Measurements from ENCODE around the gene CLMN.

The CLMN gene

GRCh38 chr14:95329941-95330340 lies 10.2 kb upstream of the CLMN start:
- Histone ChIP-seq H3K27ac (no peak overlapping the region), H3K36me3 (ENCODE audit: insufficient read depth, low read length) (no peaks in the 10 kb centered on the region), H3K4me3 (no peak overlapping the region), H3K9me3 (ENCODE audit: low read depth, low read length) (no peaks in the 10 kb centered on the region), H3K9ac (ENCODE audit: insufficient read length) (no peak overlapping the region)
- TF ChIP-seq FOXP2 (optimal IDR thresholded peaks at IDR 0.05; ENCODE audit: control extremely low read depth, extremely low read length, insufficient read depth) (no peak), EZH2 (IDR thresholded peaks at IDR 0.05) (no peak), POLR2AphosphoS5 (IDR thresholded peaks at IDR 0.05; ENCODE audit: borderline replicate concordance, low read depth, low read length) (no peak)
- DNase-seq (ENCODE audit: low read depth, low spot score) = no peak

- no peak overlapping the region for H3K4me3 ChIP-seq
- H3K9ac ChIP-seq (ENCODE audit: insufficient read length) = no peak overlapping the region
- no peaks in the 10 kb centered on the region for H3K36me3 ChIP-seq (ENCODE audit: insufficient read depth, low read length)
- TF ChIP-seq POLR2AphosphoS5 (IDR thresholded peaks at IDR 0.05; ENCODE audit: borderline replicate concordance, low read depth, low read length) (no peak), EZH2 (IDR thresholded peaks at IDR 0.05) (no peak), FOXP2 (optimal IDR thresholded peaks at IDR 0.05; ENCODE audit: control extremely low read depth, extremely low read length, insufficient read depth) (no peak)
- H3K27ac ChIP-seq = no peak overlapping the region
- no peaks in the 10 kb centered on the region for H3K9me3 ChIP-seq (ENCODE audit: low read depth, low read length)
- DNase-seq (ENCODE audit: low read depth, low spot score) = no peak
These were observed 9.2 kb upstream of the CLMN start for GRCh38 chr14:95328729-95329503.

- no peak overlapping the region for H3K9ac ChIP-seq (ENCODE audit: insufficient read length)
- no peak overlapping the region for H3K4me3 ChIP-seq
- no peak for DNase-seq (ENCODE audit: low read depth, low spot score)
These were observed 8.1 kb upstream of the CLMN start for GRCh38 chr14:95327558-95328374.

GRCh38 chr14:95326987-95327386 lies 7.3 kb upstream of the CLMN start:
- Histone ChIP-seq H3K27ac (no peak overlapping the region), H3K4me3 (no peak overlapping the region), H3K9me3 (ENCODE audit: low read depth, low read length) (no peaks in the 10 kb centered on the region), H3K9ac (ENCODE audit: insufficient read length) (no peak overlapping the region), H3K36me3 (ENCODE audit: insufficient read depth, low read length) (no peaks in the 10 kb centered on the region)
- TF ChIP-seq POLR2AphosphoS5 (IDR thresholded peaks at IDR 0.05; ENCODE audit: borderline replicate concordance, low read depth, low read length) = no peak
- DNase-seq (ENCODE audit: low read depth, low spot score) = no peak

More at GRCh38 chr14:95327558-95328374, 8.1 kb upstream of the CLMN start:
- H3K9me3 ChIP-seq (ENCODE audit: low read depth, low read length) = no peaks in the 10 kb centered on the region
- no peaks in the 10 kb centered on the region for H3K36me3 ChIP-seq (ENCODE audit: insufficient read depth, low read length)
- no peak for TF ChIP-seq POLR2AphosphoS5 (IDR thresholded peaks at IDR 0.05; ENCODE audit: borderline replicate concordance, low read depth, low read length)
- TF ChIP-seq FOXP2 (optimal IDR thresholded peaks at IDR 0.05; ENCODE audit: control extremely low read depth, extremely low read length, insufficient read depth) = no peak
- no peak for TF ChIP-seq EZH2 (IDR thresholded peaks at IDR 0.05)
- no peak overlapping the region for H3K27ac ChIP-seq

- TF ChIP-seq POLR2AphosphoS5 (IDR thresholded peaks at IDR 0.05; ENCODE audit: borderline replicate concordance, low read depth, low read length) (no peak), EZH2 (IDR thresholded peaks at IDR 0.05) (no peak), FOXP2 (optimal IDR thresholded peaks at IDR 0.05; ENCODE audit: control extremely low read depth, extremely low read length, insufficient read depth) (no peak)
- Histone ChIP-seq H3K36me3 (ENCODE audit: insufficient read depth, low read length) (no peaks in the 10 kb centered on the region), H3K9ac (ENCODE audit: insufficient read length) (no peak overlapping the region)
These were observed 4.2 kb upstream of the CLMN start for GRCh38 chr14:95323917-95324316.

GRCh38 chr14:95323361-95323760 lies 3.7 kb upstream of the CLMN start:
- no peak for TF ChIP-seq FOXP2 (optimal IDR thresholded peaks at IDR 0.05; ENCODE audit: control extremely low read depth, extremely low read length, insufficient read depth)
- no peak for TF ChIP-seq EZH2 (IDR thresholded peaks at IDR 0.05)
- no peak for TF ChIP-seq POLR2AphosphoS5 (IDR thresholded peaks at IDR 0.05; ENCODE audit: borderline replicate concordance, low read depth, low read length)
- H3K9me3 ChIP-seq (ENCODE audit: low read depth, low read length) = no peaks in the 10 kb centered on the region
- no peak overlapping the region for H3K9ac ChIP-seq (ENCODE audit: insufficient read length)
- no peak overlapping the region; the same call in 1 of the 2 replicates for H3K4me3 ChIP-seq
- no peak overlapping the region for H3K27ac ChIP-seq
- no peak for DNase-seq (ENCODE audit: low read depth, low spot score)
- no peaks in the 10 kb centered on the region for H3K36me3 ChIP-seq (ENCODE audit: insufficient read depth, low read length)

More at GRCh38 chr14:95323917-95324316, 4.2 kb upstream of the CLMN start:
- no peaks in the 10 kb centered on the region for H3K9me3 ChIP-seq (ENCODE audit: low read depth, low read length)
- no peak for DNase-seq (ENCODE audit: low read depth, low spot score)
- no peak overlapping the region for H3K4me3 ChIP-seq
- no peak overlapping the region for H3K27ac ChIP-seq

- Histone ChIP-seq H3K9me3 (ENCODE audit: low read depth, low read length) (no peaks in the 10 kb centered on the region), H3K4me3 (peak overlapping the region; percentile 20; the same call in 1 of the 2 replicates), H3K27ac (peak overlapping the region; percentile 52), H3K36me3 (ENCODE audit: insufficient read depth, low read length) (no peaks in the 10 kb centered on the region), H3K9ac (ENCODE audit: insufficient read length) (no peak overlapping the region)
- no peak for TF ChIP-seq POLR2AphosphoS5 (IDR thresholded peaks at IDR 0.05; ENCODE audit: borderline replicate concordance, low read depth, low read length)
- TF ChIP-seq EZH2 (IDR thresholded peaks at IDR 0.05) = no peak
- TF ChIP-seq FOXP2 (optimal IDR thresholded peaks at IDR 0.05; ENCODE audit: control extremely low read depth, extremely low read length, insufficient read depth) = no peak
- DNase-seq (ENCODE audit: low read depth, low spot score) = peak; percentile 56
These were observed 2.9 kb upstream of the CLMN start for GRCh38 chr14:95322651-95323050.

- Histone ChIP-seq H3K9ac (ENCODE audit: insufficient read length) (no peak overlapping the region), H3K9me3 (ENCODE audit: low read depth, low read length) (no peaks in the 10 kb centered on the region), H3K36me3 (ENCODE audit: insufficient read depth, low read length) (no peaks in the 10 kb centered on the region), H3K27ac (peak overlapping the region; percentile 52), H3K4me3 (0 out of 2 replicates have a peak overlapping the region, but pooled peaks have one; percentile 20)
- TF ChIP-seq POLR2AphosphoS5 (IDR thresholded peaks at IDR 0.05; ENCODE audit: borderline replicate concordance, low read depth, low read length) (no peak), EZH2 (IDR thresholded peaks at IDR 0.05) (no peak), FOXP2 (optimal IDR thresholded peaks at IDR 0.05; ENCODE audit: control extremely low read depth, extremely low read length, insufficient read depth) (no peak)
- DNase-seq (ENCODE audit: low read depth, low spot score) = no peak
These were observed 2.2 kb upstream of the CLMN start for GRCh38 chr14:95321693-95322455.
